Spinal cord (tissue), 10 donors: Measurements from ENCODE around the gene FAM237A. TPM values are rescaled to one million over a fixed set of nuclear protein-coding genes. Genes with fewer than 3 reads are reported as not detected.

Experiments used
- DNase-seq, 6 donors: peaks; one replicate each; pipeline versions ENCODE4 v3.0.0 to v3.0.0-alpha.2; 2013 to 2015; ENCODE audit warnings: low spot score in 6 of 6, low read depth in 4 of 6
- H3K27ac ChIP-seq: one replicate; pipeline ENCODE4 v1.5.1; 2013; ENCODE audit warnings: low read depth, low read length, control low read depth
- H3K27me3 ChIP-seq: one replicate; pipeline ENCODE4 v1.6.1; 2013; ENCODE audit warnings: low read length; ENCODE audit not compliant: control insufficient read depth, insufficient read depth
- H3K36me3 ChIP-seq: one replicate; pipeline ENCODE4 v1.6.1; 2013; ENCODE audit warnings: low read length; ENCODE audit not compliant: control insufficient read depth, insufficient read depth
- H3K4me1 ChIP-seq: one replicate; pipeline ENCODE4 v1.6.1; 2013; ENCODE audit warnings: low read length; ENCODE audit not compliant: control insufficient read depth, insufficient read depth
- H3K4me3 ChIP-seq: one replicate; pipeline ENCODE4 v1.5.1; 2013; ENCODE audit warnings: low read depth, low read length, control low read depth
- H3K9me3 ChIP-seq: one replicate; pipeline ENCODE4 v1.6.1; 2013; ENCODE audit warnings: low read length; ENCODE audit not compliant: control insufficient read depth, insufficient read depth
- WGBS: methylation state at CpG from one replicate; pipeline ENCODE4 v1.1.5; 2013; ENCODE audit warnings: missing lambda C conversion rate; ENCODE audit not compliant: insufficient coverage; 5-methylcytosine and 5-hydroxymethylcytosine counted together
- polyA plus RNA-seq, 2 donors: library from polyadenylated mRNA; unstranded; fragments of 120-200 nt; gene quantifications; one replicate each; pipeline ENCODE4 v1.2.1, GENCODE V29; 2013; ENCODE audit not compliant: insufficient read length in 2 of 2
- total RNA-seq, 2 donors: library from RNA; depleted of rRNA in 1 of 2; stranded (reverse); fragments of 120-200 nt in 1 of 2; fragments of >200 nt in 1 of 2; gene quantifications; one replicate each; pipeline versions ENCODE4 v1.2.3 to v1.2.4, GENCODE V29; 2013 to 2014
- donor health status: healthy.

Gene FAM237A
- total and polyA plus RNA-seq, 4 donors: 0.36 TPM; not detected in 3

DNA sequence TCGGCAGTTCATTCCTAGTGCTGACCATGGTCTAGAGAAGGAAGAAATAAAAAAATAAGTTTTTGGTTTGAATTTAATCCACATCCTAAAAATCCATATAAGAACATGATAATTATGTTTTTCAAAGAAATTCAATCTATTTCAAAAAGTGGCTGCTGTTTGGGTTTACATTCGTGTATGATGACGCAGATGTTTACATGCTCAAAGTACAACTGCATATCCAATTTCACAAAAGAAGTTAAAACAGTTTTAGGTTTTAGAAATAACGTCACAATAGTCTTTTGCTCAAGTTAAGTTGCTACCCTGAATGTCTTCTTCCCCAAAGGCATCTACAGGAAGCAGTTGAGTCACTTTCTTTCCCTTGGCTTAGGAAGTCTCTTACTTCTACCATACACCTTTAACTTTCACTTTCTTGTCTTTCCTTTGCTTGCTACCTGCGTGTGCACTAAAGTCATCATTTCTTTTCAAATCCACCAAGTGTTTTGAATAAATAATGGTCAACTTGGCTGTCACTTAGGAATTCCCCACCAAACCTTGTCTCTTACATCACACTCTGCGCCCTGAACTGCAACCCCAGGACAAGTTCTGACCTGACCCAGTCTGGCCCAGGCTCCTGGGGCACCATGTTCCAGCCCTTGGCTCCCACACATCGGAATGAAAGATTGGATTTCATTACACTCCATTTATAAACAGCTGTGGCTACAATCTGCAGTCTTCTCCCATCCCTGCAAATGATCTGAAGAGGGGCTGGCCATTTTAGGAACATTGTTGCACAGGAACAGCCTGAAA is 28.4 kb downstream of the FAM237A start:
- Histone ChIP-seq H3K36me3 (no peaks in the 10 kb centered on the region), H3K27ac (no peak overlapping the region), H3K4me3 (no peak overlapping the region), H3K4me1 (no peaks in the 10 kb centered on the region), H3K27me3 (no peaks in the 10 kb centered on the region), H3K9me3 (no peaks in the 10 kb centered on the region)
- WGBS: 89% methylated on average over 5 of the region's 7 CpGs
- DNase-seq: no peak

DNA sequence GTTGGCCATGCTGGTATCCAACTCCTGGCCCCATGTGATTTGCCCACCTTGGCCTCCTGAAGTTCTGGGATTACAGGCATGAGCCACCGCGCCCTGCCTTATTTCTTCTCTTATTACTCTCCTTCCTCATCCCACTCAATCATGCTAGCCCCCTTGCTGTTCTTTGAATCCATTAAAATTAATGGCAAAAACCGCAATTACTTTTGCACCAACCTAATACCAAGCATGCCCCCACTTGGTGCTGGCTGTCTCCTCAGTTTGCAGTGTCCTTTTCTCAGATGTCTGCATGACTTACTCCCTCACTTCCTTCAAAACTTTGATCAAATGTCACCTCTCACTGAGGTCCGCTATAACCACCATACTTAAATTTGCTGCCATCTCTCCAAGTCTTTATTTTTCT is 41.3 kb downstream of the FAM237A start:
- no peak overlapping the region for H3K4me3 ChIP-seq
- WGBS: 84% methylated on average over 3 of the region's 4 CpGs
- no peaks in the 10 kb centered on the region for H3K4me1 ChIP-seq
- H3K27me3 ChIP-seq: no peaks in the 10 kb centered on the region
- no peaks in the 10 kb centered on the region for H3K9me3 ChIP-seq
- no peak overlapping the region for H3K27ac ChIP-seq
- no peak for DNase-seq
- H3K36me3 ChIP-seq: no peaks in the 10 kb centered on the region

DNA sequence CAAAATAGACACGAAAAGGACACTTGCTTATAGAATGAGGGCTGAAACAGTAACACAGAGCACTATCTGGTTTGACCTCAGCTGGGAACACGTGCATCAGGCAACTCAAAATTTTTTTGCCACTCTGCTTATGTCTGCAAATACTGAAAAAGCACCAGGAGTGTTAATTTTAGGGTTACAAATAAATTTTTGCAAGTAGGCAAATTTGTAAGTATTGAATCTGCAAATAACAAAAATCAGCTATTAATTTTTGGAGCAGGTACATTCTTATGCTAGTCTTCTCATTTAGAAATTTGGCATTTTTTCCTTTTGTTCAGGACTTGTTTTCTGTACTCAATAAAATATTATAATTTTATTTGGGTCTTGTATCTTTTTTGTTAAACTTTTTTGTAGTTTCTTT is 46.2 kb downstream of the FAM237A start:
- no peaks in the 10 kb centered on the region for H3K9me3 ChIP-seq
- no peak overlapping the region for H3K27ac ChIP-seq
- H3K27me3 ChIP-seq: no peaks in the 10 kb centered on the region
- no CpG with 5 or more reads among the region's 2 CpGs for WGBS
- no peak for DNase-seq
- no peaks in the 10 kb centered on the region for H3K36me3 ChIP-seq
- no peaks in the 10 kb centered on the region for H3K4me1 ChIP-seq
- H3K4me3 ChIP-seq: no peak overlapping the region

DNA sequence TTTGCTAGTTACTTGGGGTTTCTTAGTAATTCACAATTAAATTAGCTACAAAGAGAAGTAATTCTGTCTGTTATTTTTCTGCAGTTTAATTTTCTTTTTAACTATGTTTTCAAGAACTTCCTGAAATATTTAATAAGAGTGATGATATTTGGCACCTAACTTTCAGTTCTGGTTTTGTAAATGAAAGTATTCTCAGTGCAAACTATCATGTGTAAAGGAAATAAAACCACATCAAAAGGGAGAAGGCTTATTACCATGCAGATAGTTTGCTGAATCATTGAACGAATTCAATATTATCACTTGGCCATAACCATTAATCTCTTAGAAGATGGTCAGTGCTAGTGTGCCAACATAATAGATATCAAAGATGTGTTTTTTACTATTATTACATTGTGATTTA is 46.7 kb downstream of the FAM237A start:
- WGBS: no CpG with 5 or more reads among the region's 1 CpG
- H3K9me3 ChIP-seq: no peaks in the 10 kb centered on the region

DNA sequence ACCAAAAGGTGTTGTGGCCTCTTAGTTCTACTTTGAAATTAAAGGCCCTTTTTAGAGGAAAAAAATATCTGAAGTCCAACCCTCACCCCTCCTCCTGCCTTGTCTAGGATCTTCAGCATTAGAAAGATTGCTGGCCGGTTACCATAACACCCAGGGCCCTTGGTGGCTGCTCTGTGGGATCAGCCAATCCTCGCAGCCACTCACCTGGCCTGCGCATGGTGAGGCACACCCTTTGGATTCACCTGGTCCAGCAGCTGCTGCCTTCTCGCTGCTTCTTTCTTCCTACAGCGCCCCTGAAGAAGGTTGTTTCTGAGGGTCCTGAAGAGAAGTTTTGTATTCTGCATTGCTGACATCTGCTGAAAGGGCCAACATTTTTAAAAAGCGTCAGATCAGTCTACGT is 50.7 kb downstream of the FAM237A start:
- no peaks in the 10 kb centered on the region for H3K27me3 ChIP-seq
- 77% methylated on average over 7 of the region's 7 CpGs for WGBS
- no peaks in the 10 kb centered on the region for H3K36me3 ChIP-seq

More for the DNA sequence above, 46.7 kb downstream of the FAM237A start:
- Histone ChIP-seq H3K27me3 (no peaks in the 10 kb centered on the region), H3K4me1 (no peaks in the 10 kb centered on the region), H3K27ac (no peak overlapping the region), H3K4me3 (no peak overlapping the region), H3K36me3 (no peaks in the 10 kb centered on the region)
- DNase-seq: no peak

DNA sequence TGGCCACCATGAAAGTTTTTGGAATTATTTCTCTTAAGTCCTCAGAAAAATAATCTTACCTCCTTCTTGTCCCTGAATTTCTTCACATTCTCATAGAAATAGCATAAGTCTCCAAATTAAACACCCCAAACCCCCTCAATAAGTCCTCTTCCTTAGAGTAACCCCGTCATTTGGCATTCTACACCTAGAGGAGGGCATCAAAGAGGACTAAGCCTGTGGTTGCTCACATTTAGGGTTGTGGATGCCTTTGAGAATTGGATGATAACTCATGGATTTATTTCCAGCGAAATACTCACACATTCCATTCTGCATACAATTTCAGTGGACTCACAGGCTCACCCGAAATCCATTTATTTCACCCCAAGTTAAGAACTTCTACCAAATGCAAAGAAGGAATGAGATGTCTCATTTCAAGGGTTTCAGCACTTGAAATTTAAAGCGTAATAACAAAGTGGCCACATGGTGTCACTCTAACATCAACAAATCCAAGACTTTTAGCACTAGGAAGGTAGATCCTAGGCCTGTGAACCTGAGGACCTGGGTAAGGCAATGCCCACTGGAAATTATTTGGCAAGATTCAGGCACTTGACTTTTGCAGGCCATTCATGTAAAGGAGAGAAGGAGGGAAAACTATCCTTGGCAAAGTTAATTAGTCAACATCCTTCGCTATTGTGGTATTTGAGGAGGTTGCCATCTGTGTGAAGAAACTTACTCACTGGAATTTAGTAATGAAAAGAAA is 51.3 kb downstream of the FAM237A start:
- no CpG with 5 or more reads among the region's 5 CpGs for WGBS
- Histone ChIP-seq H3K36me3 (no peaks in the 10 kb centered on the region), H3K4me3 (no peak overlapping the region), H3K9me3 (no peaks in the 10 kb centered on the region), H3K4me1 (no peaks in the 10 kb centered on the region), H3K27ac (no peak overlapping the region), H3K27me3 (no peaks in the 10 kb centered on the region)
- peak; percentile 52 to 93 (median 65) for DNase-seq

More for the DNA sequence above, 50.7 kb downstream of the FAM237A start:
- Histone ChIP-seq H3K9me3 (no peaks in the 10 kb centered on the region), H3K27ac (no peak overlapping the region), H3K4me1 (no peaks in the 10 kb centered on the region), H3K4me3 (no peak overlapping the region)
- no peak for DNase-seq

DNA sequence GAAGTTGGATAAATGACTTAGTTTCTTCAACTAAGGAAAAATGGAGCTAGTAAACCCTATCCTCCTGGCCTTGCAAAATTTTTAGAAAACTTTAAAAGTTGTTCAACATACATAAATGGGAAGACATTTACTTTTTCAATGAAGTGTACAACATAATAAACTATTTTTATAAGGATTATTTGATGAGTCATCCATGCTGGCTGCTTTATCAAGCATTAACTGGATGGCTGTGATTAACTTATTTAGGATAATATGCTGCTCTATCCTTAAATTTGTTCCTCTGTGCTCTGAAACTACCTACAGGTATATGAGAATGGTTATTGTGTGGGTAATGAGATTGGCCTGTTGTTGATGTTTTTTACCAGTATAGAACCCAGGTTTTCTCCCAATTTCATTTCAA is 54.6 kb downstream of the FAM237A start:
- no peaks in the 10 kb centered on the region for H3K27me3 ChIP-seq
- no peaks in the 10 kb centered on the region for H3K36me3 ChIP-seq
- no peak overlapping the region for H3K4me3 ChIP-seq
- no peak for DNase-seq
- no peaks in the 10 kb centered on the region for H3K9me3 ChIP-seq
- H3K4me1 ChIP-seq: no peaks in the 10 kb centered on the region
- no peak overlapping the region for H3K27ac ChIP-seq

DNA sequence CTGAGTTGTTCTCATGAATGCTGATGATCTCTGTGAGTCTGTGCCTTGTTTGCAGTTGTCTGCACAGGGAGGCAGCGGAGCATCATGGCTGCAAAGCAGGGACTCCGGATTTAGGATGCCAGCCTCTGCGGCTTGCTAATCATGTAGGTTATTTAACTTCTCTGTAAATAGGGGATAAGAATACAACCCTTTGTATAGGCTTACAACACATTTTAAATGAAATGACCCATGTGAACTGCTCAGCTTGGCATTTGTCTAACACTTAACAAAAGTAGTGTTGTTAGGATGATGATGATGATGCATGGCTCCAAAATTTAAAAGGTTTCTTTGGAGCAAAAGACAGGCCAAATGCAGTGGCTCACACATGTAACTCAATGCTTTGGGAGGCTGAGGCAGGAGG is 56.5 kb downstream of the FAM237A start:
- no peaks in the 10 kb centered on the region for H3K4me1 ChIP-seq
- no peak overlapping the region for H3K27ac ChIP-seq
- WGBS: 67% methylated on average over 1 of the region's 3 CpGs
- no peaks in the 10 kb centered on the region for H3K27me3 ChIP-seq
- no peaks in the 10 kb centered on the region for H3K36me3 ChIP-seq
- no peaks in the 10 kb centered on the region for H3K9me3 ChIP-seq
- DNase-seq: no peak
- H3K4me3 ChIP-seq: no peak overlapping the region
